Central memory CD4-positive, alpha-beta T cell (primary cell): ENCODE results near the gene MMP1.

Experiments
- DNase-seq: peaks from one replicate; pipeline ENCODE4 v3.0.0; 2022
- total RNA-seq, 3 experiments: gene quantifications; one replicate each; lab custom pipeline; 2026; lab: John Stamatoyannopoulos, UW

MMP1 gene
- 0 reads per million in 3 experiments for total RNA-seq

DNA sequence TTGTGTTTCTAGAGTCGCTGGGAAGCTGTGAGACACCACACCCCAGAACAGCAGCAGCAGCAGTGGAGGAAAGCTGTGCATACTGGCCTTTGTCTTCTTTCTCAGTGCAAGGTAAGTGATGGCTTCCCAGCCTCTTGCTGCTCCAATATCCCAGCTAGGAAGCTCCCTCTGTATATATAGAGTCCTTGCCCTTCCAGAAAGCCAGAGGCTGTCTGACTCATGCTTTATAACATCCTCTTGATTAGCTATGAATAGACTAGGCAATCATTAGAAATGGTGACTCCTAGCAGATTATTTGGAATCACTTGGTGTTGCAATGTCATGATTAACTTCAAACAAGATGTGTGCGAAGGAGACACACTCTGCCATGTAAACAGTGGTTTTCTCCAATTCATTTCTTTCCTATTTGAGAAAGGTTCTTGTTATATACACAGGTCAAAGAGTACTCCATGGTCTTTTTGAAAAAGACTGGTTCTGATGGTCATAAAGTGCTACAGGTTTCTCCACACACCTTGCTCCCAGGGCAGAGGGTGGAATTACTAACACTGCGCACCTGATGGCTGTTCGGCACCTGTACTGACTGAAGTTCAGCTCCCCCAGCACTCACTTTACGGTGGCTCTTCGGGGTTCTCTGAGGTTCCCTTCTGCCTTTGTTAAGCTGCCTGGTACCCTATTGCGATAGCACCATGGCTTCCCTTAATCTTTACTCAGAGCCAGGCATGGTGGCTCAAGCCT is at the start of gene MMP1:
Gene MMP1, minus strand, starts transcription at position 149 of the 735 bp plus-strand sequence. Its CDS starts 68 bp downstream, at position 81.
- no peak for DNase-seq

DNA sequence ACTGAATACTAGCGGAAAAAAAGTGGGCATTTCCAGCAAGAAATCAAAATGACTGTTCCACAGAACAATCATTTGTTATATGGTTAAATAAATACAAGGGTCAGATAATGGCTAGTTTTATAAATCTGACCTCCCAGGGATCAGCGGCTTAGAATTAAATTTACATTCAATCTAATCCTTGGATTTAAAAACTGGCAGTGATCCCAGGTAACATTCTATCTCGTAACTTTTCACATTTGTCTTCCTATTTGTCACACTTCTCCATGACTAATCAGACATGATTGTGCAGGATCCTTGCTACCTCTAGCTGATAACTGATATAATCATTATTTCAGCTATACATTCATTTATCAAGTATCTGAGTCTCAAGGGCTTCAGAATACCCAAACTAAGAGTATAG is 48.3 kb upstream of the MMP1 start:
- no peak for DNase-seq

DNA sequence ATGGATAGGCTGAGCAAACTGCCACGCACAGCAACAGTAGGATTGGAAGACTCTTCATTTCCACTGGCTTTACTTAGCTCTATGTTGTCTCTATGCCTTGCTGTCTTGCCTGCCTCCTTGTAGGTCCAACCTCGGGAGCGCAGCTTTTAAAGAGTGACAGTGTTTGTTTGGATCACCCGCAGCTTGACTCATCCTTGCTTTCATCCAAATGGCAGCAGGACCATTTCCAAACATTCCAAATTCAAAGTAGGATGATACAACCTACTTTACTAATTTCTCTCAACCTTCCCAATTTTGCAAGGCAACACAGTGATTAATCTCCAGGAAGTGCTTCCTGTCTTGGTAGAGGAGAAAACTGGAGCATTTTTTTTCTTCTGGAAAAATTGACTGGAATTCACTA is 45.5 kb upstream of the MMP1 start, which contains the start of gene MMP3:
Gene MMP3, minus strand, starts transcription at position 121 of the 400 bp plus-strand sequence. Its CDS starts 63 bp downstream, at position 58.
- no peak for DNase-seq

DNA sequence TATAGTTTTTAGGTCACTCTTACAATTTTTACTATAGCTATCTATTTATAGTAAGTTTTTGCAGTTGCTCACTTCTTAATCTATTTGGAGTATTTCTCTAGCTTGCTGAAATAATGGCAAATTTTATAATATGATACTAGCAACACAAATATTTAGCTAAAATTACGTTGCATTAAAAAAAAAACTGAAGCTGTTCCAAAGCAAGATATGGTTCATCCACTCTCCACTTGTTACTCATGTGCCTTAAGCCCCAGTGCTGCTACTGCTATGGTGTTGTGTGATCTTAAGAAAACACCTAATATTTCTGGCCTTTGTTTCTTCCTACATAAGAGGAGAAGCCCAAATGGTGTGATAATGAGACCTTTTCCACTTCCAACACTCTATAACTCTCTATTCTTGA is 45.0 kb upstream of the MMP1 start:
- no peak for DNase-seq

DNA sequence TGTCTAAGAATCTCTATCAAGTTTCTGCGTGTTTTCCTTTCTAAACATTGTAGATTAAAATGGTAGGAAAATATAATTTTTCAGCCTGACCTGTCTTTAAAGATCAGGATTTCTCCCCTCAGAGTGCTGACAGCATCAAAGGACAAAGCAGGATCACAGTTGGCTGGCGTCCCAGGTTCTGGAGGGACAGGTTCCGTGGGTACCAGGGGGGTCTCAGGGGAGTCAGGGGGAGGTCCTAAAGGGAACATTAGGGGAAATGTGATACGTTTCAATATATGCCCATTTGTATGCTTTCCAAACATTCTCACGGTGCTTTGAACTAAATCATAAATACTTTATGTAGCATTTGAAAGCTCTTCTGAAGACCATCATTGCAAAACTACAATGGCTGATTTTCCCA is 42.1 kb upstream of the MMP1 start:
- DNase-seq = no peak

DNA sequence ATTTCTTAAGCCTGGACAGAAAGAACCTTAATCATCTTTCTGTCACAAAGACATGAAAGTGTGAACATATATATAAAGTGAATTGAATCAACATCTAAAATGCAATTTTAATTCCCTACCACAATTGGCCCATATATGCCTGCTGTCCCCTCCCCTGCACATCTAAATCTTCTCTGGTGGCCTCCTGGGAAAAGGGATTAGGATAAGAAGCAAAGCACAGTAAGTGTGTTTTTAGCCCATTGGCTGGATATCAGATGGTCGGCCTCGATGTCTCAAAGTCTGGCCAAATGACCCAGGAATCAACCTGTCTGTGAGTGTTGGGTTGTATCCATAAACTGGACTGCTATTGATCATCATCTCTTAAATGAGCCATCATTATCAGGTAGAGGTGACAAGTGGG is 39.7 kb upstream of the MMP1 start:
- DNase-seq = no peak

DNA sequence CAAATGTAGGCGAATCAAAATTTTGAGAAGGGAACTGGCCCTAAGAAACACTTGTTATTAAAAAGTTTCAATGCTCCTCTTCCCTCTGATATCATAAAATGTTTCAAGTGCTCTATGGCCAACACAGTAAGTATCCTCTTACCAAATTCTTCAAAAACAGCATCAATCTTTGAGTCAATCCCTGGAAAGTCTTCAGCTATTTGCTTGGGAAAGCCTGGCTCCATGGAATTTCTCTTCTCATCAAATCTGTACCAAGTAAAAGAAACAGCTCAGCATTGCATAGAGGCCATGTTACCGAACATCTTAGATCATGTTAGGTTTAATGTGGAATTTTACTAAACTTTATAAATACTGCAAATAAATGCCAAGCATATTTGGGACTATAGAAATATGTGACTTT is 39.2 kb upstream of the MMP1 start:
- DNase-seq = no peak

DNA sequence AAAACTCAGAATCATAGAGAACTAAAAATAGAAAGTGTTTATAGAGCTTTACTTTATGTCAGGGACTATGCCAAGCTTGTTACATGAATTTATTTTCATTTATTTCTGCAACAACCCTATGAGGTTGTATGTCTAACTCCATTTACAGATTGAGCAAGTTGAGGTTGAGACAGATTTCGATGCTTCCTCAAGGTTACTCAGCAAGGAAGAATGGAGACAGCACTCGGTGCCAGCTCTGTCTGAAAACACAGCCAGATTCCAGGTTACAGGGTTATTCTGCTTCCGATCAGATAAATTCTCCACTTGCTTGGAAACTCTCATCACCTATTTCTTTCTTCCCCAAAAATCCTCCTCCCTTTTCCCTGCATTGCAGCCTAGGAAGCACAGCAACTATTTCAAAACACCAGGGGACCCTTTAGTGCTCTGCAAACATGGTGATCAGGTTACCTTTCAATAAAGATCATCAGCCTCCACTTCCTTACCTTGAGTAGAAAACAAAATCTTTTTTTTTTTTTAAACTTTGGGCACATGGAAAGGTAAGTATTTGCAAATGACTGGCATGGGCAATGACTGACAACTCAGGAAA is 38.4 kb upstream of the MMP1 start:
- DNase-seq = no peak

DNA sequence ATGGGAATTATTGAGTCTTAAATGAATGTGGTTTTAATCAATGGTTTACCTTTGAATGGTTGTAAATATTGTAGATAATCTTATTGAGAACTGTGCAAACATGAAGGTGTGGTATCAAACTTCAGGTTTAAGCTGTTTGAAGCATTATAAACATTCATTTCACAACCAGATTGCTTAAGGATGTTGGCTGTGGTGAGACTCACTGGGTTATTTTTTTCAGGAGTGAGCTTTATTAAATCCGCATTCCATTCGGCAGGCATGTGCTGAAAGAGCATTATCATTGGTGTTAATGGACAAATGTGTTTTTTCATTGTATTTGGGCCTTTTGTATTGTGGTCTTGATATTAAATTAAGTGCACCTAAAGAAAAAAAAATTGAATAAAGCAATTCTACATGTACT is 35.8 kb upstream of the MMP1 start:
- no peak for DNase-seq

DNA sequence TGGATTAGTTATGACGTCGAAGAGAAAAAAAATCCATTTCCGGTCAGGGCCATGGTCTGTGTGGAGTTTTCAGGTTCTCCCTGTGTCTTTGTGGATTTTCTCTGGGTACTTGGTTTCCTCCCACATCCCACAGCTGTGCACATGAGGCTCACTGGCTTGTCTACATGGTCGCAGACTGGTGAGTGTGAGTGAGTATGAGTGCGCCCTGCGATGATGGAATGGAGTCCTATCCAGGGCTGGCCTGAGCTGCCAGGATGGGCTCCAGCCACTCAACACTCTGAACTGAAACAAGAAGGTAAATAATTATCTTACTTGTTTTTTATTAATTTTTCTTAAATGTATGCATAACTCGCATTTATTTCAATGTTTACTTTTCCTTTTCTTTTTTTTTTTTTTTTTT is 34.7 kb upstream of the MMP1 start:
- DNase-seq = no peak

DNA sequence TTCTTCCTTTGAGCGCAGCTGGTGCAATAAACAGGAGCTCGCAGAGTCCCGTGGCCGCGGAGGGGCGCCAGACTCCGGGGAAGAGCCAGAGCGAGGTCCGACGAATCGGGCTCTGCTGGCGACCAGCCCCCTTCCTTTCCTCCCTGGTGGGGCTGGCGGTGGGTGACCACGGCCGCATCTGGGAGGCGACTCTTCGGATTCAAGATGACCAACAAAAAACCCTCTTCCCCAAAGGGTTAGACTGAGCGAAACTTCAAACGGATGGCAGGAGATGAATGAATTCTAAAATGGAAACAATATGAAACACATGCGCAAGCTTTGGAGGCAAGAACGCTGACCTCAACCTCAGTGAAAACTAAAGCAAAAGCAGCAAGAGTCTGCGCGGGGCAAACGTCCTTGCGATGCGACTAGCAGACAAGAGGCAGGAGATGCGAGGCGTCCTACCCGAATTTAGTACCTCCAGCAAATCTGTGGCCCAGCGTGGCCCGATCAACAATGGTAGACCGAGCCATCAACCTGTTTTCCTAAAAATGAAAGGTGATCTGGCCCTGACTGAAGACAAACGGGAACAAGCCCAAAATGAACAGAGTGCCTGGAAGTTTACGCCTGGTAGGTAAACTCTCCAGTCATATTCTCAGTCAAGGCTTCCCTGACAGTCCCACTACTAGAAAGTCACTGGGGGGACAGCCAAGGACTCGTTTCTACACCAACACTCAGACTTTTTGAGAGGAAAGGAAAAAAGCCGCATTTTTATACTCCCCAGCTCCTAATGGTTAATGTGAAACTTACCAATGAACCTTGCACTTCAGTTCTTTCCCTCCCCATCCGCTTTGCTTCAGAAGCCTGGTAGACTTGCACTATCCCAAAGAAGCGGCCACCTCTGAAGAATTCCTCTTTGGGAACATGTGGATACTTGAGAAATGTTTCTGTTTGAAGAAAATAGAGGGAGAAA is 33.8 kb upstream of the MMP1 start:
- DNase-seq = no peak

DNA sequence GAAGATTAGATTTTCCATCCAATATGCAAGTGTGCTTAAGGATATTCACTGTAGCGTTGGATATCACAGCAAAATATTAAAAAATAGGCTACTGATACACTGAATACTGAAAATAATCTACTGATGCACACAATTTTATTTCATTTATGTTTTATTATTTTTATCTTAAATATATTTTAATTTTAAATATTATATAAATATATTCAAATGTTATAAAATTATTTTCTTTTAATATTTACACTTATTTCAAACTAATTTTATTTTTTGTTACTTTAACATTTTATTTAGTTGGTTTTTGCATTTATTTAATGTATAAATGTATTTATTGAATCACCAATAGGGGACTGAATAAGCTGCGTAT is 33.1 kb upstream of the MMP1 start:
- DNase-seq = no peak

DNA sequence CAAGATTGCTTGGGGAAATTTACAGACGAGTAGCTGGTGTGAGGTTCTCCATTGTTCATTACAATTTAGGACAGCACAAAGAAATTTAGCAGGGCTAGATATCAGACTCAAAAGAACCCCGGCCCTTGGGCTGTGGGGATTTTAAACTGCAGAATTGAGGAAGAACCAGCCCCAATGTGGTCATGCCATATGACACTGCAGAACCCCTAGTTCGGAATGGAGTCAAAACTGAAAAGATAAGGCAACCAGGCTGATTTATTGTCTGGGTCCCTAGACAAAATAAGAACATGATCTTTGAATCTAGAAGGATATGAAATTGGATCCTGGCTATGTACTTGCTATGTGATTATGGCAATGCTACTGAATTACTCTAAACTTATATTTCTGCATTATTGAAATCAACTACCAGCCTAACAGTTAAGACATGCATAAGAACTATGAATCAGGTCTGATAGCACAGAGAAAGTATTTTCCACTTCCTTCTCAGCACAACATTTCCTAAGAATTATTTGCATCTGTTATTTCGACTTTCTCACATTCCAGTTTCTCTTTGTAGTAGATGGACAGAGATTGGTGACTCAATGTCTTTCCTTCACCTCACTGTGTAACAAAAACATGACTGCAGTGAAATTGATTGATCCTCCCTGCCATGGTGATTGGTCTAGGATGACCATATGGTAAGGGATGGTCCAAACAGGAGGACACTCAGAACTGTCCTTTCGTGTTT is 32.2 kb upstream of the MMP1 start:
- DNase-seq = no peak

DNA sequence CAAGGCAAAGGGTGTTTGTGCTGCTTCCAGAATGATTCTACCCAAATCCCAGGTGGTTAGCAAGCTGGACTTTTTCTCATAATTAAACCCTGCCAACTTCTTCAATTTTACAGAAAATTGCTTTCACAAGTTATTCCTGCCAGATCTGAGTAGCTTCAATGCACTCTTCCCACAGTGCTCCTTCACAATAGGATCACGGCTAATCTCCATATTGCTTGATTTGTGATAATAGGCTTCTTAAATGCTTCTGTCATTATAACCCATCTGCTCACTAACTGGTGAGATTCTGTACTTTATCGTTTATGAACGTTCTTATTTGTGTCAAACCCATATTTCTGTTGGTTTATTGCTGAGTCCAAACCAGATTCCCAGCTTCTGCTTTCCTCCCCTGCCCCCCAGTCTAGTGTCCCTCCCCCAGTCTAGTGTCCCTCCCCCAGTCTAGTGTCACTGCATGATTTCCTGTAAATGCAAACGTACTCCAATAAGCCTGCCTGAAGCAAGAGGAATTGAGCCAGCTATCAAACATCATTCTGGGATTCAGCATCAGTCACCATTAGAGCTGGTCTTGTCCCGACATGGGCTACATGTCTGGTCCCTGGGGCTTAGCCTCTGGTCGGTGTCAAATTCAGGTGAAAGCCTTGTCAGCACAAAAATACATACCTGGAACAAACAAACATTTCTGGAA is 31.5 kb upstream of the MMP1 start:
- no peak for DNase-seq

DNA sequence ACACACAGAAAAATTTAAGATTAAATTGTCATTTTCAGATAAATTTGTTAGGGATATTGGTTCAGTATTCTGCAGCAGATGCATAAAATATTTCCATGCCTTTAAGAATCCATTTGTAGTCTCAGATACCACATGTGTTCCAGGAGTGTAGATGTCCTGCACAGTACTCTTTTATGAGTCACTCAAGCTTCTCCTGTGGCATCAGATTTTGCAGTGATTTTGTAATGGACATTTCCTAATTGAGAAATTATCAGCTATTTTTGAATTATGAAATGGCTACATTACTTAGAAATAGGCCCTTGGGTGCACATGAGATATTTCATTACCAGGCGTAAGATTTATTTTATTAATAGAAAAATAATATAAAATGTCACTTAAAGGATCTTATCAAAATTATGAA is 26.6 kb upstream of the MMP1 start:
- no peak for DNase-seq

DNA sequence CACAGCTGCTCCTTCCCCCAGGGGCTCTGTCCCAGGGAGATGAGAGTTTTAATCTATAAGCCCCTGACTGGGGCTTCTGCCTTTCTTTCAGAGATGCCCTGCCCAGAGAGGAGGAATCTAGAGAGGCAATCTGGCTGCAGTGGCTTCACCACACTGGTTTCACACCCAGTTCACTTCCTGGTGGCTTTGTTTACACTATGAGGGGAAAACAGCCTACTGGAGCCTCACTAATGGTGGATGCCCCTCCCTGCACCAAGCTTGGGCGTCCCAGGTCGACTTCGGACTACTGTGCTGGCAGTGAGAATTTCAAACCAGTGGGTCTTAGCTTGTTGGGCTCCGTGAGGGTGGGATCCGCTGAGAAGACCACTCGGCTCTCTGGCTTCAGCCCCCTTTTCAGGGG is 21.5 kb upstream of the MMP1 start:
- DNase-seq = no peak

DNA sequence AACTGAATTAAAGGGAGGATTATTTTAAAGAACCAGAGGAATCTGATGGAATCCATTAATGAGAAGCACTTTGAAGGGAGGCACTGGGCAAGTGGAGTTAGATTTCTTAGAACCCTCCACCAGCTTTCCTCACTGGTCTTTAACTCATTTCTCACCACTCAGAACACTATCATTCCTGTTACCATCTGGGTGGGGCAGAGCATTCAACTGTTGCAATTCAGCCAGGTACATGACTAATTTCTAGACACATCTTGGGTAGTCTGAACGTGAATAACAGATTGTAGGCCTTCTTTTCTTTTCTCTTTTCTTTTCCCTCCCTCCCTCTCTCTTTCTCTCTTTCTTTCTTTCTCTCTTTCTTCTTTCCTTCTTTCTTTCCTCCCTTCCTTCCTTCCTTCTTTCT is 15.5 kb upstream of the MMP1 start:
- no peak for DNase-seq

DNA sequence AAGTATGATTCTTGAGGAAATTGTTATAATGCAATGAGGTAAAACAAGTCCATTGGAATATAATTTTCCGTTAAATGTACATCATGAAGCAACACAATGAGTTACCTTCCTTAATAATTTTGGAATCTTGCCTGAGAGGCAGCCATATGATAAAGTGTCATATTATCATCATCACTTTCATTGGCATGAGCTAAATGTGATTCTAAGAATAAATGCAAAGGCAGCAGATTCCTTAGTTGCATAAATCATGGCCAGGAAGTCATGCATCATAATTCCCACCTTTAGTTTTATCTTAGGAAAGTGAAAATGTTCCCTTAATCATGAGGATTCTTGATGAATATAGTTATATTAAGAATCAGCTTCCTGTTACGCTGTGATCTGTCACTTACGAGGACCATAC is 14.2 kb upstream of the MMP1 start:
- no peak for DNase-seq

DNA sequence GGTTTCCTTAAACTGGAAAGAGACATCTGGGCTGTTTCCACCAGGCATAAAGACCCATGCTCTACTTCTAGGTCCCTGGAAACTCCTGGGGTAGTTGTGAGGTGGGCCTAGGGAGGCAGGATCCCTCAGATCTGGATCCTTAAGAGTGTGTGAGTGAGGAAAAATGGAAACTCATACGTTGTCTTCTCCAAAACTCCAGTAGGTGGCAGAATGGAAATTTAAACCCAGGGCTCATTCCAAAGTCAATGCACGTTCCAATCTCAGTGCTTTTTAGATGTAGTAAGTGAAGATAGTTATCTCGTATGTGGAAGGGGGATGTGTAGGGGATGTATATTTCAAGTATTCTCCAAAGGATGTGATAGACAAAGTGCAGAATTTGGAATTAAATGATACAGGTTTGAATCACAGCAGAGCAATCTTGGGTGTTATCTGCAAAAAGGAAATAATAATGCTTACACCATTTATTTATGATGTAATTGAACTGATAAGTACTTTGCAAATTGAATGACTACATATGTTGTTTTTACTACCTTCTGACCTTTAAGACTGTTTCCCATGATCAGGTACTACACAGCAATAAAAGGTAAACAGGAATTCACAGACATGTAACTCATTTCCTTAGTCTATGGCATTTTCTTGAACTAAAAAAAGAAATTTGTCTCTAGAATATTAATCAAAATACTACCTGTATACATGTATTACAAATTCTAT is 13.1 kb upstream of the MMP1 start:
- no peak for DNase-seq

DNA sequence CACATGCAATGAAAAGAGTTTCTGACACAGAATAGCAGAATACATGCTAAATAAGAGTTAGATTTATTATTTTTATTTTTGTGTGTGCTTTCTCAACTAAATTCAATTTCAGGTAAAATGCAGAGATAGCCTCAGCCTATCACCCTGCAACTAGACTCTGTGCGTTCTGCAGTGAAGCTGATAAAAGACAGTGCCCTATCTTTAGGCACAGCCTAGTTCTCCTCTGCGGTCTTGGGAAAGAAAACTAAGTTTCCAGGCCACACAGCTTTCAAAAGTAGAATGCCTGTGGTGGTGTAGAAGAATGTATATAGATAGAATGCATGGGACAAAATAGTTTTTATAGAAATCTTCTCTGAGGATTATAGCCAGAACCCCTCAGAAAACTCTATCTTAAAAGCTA is 12.0 kb upstream of the MMP1 start:
- no peak for DNase-seq

DNA sequence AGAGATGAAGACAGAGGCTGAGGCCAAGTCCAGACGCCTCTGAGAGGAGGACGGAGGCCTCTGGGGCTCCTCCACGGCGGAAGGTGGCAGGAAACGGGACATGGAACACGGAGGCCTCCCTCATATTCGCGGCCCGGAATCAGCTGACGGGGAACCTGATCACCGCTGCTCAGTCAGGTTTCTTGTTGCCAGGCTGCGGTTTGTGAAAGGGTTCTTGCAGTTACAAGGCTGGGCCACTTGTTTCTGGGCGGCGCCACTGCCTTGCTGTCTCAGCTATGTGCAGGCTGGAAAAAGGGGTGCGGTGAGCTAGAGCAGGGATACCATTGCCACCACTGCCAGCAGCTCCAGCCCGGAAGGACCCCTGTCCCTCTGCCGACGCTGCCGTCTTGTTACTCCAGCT is 10.0 kb upstream of the MMP1 start:
- no peak for DNase-seq

DNA sequence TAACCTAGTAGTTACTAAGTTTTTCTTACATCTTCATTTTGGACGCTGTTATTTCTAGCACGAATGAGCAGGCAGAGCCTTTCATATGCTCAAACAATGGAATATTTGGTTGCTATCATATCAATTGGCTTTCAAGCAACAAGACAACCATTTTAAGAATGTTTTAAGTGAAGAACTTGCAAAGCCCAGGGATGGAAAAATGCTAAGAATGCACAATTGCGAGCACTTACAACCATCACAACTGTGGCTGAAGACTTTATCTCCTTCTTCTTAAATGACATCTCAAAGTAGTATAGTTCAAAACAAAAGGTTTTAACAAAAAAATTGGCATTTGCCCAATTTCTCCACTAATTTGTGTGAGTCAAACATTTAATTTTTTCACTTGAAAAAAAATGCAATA is 8.3 kb upstream of the MMP1 start:
- DNase-seq = no peak
